C4-2B (cell line): Measurements from ENCODE around the gene RALB.

Experiments used
- ZFX ChIP-seq: fragments of 450-650 bp; IDR thresholded peaks from 2 replicates; pipeline ENCODE4 v1.6.1; 2017
- TF ChIP-seq, protein P1 (sequence below): fragments of 450-650 bp; conservative IDR thresholded peaks from 2 replicates; pipeline ENCODE4 v1.5.1; 2017; ENCODE audit warnings: mild to moderate bottlenecking

DNA sequence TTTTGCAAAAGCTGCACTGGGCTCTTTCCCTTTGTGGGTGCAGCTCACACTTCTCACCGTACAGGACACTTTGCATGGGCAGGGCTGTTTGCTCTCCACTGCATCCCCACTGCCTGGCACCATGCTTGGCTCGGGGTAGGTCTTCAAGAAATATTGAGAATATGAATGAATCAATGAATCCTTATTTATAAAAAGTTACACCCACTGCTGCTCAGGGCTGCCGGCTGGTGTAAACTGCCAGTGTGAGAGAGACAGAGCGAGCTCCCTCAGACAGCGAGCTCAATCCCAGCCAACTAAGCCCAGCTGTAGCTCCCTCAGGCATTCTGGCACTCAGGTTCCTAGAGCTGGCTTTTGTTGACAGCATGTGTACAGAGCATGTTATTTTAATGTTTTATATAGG is 32.9 kb upstream of the RALB start:
- TF ChIP-seq, protein P1, sequence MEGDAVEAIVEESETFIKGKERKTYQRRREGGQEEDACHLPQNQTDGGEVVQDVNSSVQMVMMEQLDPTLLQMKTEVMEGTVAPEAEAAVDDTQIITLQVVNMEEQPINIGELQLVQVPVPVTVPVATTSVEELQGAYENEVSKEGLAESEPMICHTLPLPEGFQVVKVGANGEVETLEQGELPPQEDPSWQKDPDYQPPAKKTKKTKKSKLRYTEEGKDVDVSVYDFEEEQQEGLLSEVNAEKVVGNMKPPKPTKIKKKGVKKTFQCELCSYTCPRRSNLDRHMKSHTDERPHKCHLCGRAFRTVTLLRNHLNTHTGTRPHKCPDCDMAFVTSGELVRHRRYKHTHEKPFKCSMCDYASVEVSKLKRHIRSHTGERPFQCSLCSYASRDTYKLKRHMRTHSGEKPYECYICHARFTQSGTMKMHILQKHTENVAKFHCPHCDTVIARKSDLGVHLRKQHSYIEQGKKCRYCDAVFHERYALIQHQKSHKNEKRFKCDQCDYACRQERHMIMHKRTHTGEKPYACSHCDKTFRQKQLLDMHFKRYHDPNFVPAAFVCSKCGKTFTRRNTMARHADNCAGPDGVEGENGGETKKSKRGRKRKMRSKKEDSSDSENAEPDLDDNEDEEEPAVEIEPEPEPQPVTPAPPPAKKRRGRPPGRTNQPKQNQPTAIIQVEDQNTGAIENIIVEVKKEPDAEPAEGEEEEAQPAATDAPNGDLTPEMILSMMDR: no peak
- no peak for TF ChIP-seq ZFX
